SK-N-MC (cell line): ENCODE data around the gene SCART1.
"Not testable (repeated sequence)": the region's sequence is repeated elsewhere in the genome, so short reads cannot be mapped to it uniquely, and the experiment has no call there.

Source experiments
- EZH2 ChIP-seq: fragments of 200-600 bp; sonication (generic); IDR thresholded peaks from one replicate; pipeline ENCODE4 v1.6.1; 2017; ENCODE audit warnings: antibody characterized with exemption
- FOXP2 ChIP-seq: optimal IDR thresholded peaks from 2 replicates; pipeline ENCODE3; 2011; ENCODE audit warnings: mild to moderate bottlenecking, moderate library complexity; ENCODE audit not compliant: insufficient read depth; ENCODE audit errors: extremely low read length, control extremely low read depth
- POLR2AphosphoS5 ChIP-seq: IDR thresholded peaks from 2 replicates; pipeline ENCODE4 v1.6.1; 2012; ENCODE audit warnings: mild to moderate bottlenecking, low read depth, low read length, borderline replicate concordance

DNA sequence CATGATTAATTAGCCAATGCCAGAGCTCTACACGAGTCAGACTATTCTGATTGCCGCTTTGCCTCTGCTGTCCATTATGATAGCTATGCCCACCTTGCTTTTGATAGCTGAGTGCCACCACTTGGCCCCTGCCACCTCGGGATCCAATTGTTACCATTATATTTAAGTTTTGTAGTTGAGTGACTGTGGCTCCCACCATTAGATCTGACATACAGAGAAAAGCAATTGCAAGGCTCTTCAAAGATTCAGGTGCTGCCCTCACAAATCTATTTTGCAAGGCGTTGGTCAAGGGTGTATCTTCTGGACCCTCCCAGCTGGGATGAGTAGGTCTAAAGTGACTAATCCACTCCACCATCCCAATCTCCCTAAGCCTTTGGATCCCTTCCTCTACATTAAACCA, 47.2 kb downstream of the SCART1 start:
- not testable (repeated sequence) for TF ChIP-seq EZH2, POLR2AphosphoS5, FOXP2
